Measurements from ENCODE around the gene SMG6.

GRCh38 chr17:2084036-2084765 lies 219.4 kb downstream of the SMG6 start:
- no peak for TF ChIP-seq POLR2A (IDR thresholded peaks at IDR 0.05)
- TF ChIP-seq CTCF (IDR thresholded peaks at IDR 0.05): no peak

Data from heart left ventricle (tissue), 13 donors.